Measurements from ENCODE around the gene PLXNA2.

The PLXNA2 gene

DNA sequence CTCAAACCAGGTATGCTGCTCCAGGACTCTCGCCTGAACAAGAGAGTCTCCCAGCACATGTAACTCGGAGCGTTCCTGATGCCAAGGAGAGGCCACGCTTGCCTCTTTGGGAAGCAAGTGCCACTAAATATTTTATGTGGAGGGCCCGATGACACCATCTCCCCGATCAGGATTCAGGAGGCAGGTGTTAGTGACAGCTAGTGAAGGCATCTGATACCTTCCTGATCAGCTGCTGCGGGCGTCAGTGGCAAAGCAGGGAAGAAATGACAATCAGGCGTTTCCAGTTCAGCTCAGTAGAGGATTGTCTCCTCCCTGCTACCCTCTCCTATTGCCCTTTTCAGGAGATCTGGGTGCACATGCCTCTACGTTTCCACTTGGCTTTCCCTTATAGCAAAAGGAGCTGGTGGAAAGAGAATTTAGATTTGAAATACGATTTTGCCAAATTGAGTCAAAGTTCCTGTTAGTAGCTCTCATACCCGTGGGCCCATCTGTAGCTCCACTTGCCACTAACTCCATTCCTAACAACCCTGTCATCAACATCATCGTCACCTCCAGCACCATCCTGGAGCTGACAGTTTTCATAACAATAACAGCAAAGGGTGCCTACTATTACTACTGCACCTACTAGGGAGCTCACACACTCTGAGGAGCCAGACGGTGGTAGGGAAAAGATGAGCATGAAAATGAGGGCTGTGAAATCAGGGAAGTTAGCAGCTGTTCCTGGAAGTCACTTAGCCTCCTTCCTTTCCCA lies 21.6 kb downstream of the PLXNA2 start:
- no peak for DNase-seq

DNA sequence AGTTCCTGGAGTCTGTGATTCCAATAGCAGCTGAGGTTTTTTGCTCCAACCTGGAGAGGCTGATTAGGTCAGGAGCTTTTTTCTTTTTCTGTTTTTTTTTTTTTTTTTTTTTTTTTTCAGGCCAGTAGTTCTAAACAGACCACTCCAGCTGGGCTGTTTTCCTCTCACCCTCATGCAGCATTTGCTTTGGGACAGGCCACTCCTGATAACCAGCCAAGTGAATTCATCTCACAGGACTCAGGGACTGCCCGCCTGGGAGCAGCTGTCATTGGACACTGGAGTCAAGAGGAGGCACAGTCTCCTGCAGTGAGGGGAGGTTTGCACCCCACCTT lies 22.9 kb downstream of the PLXNA2 start:
- DNase-seq = peak; percentile 21

DNA sequence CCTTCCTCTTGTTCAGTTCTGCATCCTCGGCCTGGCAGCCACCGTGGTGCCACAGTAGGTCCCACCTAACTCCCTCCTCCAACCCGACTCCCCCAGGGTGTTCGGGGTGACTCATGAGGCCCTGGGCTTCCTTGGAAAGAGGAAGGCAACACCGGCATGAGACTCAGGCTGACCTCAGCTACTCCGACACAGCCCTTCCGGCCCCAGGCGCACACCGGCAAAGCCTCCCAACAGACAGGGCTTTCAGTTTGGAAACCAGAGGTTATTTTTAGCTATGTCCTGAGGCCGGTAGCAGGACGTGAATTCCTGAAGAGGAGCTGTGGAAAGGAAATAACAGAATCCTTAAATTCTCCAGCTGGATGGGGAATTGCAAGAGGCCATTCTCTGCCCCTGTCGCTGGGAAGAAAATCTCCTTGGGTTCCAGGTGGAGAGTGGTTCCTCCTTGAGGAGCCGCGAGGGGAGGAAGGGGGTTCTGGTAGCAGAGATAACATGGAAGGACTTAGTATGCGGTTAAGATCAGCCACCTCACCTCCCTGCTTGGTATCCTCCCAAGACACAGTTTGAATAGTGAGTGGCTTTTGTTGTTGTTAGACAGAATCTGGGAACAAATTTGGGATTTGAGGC lies 24.4 kb downstream of the PLXNA2 start:
- DNase-seq = no peak

DNA sequence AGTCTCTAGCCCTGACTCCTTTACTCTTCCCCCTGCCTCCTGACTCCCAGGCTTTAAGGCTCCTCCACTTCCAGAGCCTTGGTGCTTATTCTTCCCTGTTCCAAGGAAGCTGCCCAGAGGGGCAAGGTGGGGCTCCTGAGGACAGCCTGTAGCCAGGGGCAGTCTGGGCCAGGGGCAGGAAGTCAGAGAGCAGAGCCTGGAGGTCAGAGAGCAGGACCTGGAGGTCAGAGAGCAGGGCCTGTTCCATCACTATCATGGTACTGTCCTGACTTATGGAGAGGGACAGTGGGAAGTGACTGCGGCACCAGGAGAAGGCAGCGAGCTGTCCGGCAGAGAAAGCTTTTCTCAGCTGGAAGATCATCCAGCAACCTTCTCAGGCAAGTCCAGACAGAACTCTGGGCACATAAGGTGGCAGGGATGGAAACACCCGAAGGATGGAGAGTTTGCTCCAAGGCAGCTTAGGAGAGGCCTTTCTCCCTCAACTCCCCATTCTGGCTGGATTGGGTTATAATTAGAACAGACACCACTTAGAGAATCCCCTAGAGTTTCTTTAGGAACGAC lies 25.0 kb downstream of the PLXNA2 start:
- no peak for DNase-seq

DNA sequence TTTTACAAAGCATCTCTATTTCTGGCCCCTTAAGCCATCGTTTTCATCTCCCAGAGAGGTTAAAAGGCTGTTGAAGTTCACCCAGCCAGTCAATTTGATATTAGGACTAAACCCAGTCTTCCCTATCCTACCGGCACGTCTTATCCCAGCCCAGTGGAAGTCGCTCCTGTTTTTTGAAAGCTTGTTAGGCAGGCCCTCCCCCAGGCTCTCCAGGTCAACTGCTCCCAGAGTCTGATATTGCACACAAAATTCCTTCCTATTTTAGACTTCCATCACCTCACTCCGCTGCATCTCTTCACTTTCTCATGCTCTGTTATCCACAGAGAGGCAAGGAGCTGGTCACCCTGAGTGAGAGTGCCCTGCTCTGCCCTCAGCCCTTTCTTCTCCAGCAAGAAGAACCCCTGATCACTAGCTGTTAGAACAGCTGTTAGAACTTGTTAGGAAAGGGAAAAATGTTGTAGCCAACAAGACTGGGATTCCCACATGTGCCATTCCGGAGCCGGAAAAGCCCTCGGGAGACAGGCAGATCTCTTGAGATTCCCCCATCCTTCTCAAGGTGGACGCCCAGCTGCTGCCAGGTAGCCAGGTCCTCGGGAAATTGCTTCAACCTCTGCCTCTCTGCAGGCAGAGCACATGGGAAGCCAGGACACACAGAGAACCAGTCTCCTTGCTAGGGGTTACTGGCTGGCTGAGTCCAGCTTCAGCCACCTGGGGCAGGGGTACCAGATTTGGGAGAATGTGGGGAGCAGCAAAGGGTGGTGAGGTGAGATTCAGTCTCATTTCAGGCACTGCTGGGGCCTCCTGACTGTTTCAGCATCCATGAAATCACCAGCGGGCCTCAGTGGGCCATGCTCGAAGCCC lies 25.7 kb downstream of the PLXNA2 start:
- DNase-seq = no peak

DNA sequence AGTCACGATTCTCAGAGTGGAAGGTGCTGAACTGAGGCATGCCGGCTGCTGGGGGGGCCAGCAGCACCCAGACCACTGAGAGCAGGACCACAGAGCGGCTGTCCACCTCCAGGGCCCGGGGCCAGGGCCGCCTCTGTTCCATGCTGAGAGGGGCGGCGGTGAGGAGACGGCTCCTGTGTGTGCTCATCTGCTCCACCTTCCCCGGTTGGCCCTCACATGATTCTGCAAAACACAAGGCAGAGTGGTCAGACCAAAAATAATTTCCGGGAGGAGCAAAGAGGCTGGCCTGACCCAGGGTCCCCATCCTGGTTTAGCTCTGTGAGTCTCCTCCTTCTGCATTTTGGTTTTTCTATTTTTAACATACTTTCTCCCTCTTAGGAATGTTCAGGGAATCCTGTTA lies 26.4 kb downstream of the PLXNA2 start:
- DNase-seq = no peak

DNA sequence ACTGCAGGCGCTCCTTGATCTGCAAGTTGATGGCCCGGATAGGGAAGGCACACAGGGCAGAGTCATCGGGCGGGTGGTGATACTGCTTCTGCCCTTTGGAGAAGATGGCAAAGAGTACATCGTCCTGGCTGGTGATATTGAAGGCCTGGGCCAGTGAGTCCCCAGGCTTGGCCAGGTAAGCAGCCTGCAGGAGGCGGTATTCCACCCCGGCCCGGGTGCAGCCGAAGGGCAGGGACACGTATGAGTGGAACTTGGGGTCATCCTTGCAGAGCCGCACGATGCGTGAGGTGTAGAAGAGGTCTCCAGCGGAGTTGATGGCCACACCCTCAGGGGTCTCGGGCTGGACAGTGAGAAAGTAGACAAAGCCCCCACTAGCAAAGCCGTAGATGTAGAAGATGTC lies 27.4 kb downstream of the PLXNA2 start:
- DNase-seq = no peak

DNA sequence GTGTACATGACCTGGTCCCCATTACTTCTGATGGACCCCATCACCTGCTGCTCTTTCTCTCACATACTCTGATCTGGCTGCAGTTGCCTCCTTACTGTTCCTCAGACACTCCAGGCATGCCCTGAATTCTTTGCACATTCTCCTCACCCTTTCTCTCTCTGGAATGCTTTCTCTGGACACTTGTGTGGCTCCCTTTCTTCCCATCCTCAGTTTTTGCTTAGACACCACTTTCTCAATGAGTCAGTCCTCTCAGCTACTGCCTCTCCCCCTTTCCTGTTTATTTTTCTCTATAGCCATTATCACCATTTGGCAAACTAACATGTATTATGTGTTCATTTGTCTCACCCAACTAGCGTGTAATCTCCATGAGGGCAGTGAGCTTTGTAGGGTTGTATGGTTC lies 28.1 kb downstream of the PLXNA2 start:
- DNase-seq = no peak

DNA sequence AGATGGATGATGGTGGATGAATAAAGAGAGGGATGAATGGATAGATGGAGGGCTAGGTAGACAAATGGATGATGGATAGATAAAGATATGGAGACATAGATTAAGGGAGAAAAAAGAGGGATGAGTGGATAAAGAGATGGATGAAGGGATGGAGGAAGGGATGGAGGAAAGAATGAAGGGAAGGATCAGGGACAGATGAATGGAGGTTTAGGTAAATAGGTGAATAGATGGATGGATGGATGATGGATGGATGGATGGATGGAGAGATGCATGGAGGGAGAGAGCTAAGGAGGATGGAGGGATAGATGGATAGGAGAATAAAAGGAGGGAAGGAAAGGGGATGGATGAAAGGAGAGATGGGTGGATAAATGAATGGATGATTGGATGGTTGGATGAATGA lies 28.8 kb downstream of the PLXNA2 start:
- DNase-seq = no peak

DNA sequence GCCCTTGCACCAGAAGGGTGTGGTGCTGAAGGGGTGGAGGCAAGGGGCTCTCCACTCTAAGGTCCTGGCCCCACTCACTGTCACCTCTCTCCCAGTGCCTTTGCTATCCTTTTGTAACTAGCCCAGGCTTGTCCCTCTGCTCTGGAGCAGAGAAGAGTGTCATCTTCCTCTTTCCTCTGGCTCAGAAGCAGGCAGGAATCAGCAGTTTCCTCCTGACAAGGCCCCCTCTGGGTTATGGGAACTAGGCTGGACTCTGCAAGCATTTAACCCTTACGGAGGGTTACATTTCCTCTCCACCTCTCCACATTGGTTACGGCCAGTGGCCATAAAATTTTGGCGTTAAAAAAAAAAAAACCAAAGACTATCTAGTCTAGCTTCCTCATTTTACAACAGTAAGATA lies 30.4 kb downstream of the PLXNA2 start:
- DNase-seq = no peak

DNA sequence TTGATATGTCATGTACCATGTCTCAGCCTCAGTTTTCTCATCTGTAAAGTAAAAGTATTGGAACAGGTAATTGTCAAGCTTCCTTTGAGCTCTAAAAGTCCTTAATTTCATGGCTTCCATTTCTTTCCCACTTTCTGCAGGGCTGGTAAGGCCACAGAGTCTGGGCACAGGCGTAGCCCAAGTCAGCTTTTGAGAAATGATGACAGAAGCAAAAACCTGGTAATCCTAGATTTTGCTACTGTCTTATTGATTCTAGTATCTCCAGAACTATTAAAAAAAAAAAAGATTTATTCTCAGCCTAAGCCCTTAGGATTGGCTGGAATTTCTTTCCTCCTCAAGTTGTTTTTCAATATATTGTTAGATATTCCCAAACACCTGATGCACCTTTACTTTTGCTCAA lies 31.3 kb downstream of the PLXNA2 start:
- DNase-seq = no peak

DNA sequence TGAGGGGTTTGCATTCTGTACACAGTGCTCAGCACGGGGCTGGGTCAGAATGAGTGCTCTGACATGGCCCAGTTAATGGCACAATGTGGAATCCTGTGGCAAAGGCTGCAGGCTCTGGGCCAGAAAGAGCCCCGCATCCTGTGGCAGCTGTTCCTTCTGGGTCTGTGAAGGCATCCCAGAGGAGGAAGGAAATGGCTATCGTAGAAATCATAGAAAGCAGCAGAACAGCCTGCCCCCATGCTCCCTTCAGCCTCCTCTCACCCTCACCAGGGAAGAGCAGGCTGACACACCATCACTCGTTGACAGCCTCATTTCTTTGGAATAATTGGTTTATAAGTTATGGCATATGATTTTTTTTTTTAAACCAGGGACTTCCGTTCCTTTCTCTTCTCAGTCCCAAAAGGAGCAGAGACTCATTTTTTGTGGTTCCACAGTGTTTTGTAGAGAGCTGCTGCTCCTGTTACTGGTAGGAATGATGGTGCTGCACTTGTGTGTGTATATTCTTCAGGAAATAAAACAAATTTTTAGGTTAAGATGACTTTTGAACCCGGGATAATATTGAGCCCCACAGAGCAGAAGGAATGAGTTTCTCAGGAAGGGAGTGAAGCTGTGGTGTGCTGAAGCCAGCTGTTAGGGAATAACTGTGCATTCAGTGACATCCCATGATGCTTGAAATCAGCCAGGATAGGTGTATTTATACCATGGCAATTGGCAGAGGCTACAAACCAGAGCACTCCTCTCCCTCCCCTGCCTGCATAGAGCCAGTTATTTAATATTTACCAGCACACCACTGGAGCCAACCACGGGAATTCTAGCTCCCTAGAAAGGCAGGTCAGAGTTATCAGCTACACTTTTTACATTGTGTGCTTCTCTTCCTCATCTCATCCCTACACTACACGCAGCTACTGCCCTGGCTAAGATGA lies 32.0 kb downstream of the PLXNA2 start:
- DNase-seq = no peak

DNA sequence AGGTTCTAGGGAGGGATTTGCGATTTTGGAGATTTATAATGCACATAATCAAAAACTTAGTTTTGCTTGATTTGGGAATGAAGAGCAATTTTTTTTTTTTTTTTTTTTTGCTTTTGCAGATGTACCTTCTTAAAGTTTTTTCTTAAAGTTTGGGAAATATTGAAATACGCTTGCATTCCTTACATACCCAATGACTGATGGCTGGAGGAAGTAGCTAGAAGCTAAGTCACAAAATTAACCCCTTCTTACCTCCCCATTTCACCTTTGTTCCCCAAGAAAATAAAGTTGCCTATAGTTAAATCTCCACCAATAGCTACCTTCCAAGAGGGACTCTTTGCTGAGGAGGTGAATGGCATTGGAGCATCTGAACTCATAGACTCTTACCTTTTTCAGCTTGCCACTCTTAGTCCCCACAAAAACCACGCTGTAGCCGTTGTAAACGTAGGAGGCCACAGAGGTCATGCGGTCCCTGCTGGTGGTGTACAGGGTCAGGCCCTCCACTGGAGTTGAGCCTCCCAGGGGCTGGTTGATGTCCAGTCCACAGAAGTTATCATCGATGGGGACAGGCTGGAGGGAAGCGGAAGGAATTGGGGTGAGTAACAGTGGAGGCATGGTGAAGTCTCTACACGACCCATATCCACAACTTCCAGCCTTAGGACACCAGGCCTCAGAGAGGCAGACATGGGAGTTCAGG lies 34.1 kb downstream of the PLXNA2 start:
- no peak for DNase-seq

DNA sequence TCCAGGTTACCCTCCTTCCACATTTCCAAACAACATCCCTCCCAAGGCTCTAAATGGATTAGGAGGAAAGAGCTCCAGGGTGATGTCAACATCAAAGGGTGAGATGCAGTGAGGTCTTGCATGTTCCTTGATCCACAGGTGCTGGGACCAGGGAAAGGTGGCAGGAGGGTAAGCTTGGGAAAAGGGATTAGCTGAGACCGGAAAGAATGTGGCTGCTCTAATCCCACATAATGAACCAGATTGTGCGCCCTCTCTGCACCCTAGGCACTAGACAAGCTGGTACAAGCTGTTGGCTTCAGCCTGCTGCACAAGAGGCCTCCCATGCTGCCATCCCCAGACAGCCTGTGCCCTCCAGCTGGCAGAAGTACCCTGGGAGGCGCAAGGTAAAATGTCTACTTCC lies 34.9 kb downstream of the PLXNA2 start:
- peak; percentile 9 for DNase-seq

DNA sequence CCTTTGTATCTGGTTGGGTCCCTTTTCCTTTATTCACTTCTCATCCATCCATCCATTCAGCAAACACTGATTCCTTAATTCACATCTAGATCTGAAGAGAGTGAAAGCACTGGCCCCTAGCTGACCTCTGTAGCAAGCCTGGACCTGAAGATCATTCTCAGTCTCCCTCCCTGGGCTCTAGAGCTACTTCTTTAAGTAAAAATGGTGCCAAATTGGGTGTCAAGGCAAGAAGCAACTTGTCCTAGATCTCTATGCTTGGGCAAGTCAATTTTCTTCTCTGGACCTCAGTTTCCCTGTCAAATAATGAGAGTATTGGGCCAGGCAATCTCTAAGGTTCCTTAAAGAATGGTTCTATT lies 36.1 kb downstream of the PLXNA2 start:
- no peak for DNase-seq

DNA sequence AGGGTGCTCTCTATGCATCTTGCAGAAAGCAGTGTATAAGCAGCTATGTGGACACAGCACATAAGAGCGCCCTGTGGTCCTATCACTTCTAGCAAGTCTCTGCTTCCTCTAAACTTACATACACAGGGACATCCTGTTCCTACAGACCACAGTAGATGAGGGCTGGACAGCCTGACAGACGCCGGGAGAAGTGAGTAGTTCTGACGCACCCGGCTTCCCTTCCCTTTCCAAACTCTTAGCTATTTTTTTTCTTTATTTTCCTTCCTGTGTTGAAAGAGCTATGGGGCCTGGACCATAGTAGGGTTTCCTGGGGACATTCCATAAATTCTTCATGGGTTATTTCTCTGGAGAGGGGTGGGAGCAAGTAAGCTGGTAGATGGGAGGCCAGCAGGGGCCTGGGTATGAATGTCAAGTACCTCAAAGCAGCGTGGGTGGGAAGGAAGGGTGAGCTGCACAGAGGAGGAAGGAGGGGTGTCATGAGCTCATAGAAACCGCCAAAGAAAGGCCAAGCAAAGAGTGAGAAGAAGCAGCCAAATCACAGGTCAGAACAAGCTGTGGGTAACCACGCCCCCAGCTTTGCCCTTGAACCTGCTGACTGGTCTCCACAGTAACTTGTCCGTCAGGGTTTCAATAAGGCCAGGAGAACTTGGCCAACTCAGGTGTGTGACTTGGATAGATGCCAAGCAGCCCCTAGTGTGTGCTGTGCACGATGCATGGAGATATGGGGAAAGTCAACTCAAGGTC lies 36.6 kb downstream of the PLXNA2 start:
- peak; percentile 17 for DNase-seq

DNA sequence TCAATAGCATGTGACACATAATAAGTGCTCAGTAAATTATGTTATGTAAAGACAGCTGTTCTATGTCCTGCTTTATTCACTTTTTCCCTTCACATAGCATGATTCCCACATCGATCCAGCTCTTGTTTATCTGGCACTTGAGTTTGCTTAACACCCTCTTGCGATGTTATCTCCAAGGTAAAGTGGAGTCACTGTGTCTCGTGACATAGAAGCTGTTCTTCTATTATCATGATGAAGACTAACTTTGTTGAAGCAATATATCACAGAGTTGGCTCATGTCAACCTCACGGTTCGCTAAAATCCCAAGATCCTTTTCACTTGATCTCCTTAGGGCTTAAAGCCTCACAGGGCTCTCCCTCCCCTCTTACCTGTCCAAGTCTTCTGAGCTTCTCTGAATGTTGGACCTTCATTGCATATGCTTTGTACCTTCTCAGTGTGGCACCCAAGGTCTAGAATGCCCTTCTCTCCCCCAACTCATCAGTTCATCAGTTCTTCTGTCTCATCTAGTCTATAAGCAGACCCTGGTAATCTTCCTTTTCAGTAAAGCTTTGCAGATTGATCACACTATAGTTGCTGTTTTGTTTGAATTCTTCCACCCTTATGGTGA lies 38.0 kb downstream of the PLXNA2 start:
- DNase-seq = peak; percentile 83

DNA sequence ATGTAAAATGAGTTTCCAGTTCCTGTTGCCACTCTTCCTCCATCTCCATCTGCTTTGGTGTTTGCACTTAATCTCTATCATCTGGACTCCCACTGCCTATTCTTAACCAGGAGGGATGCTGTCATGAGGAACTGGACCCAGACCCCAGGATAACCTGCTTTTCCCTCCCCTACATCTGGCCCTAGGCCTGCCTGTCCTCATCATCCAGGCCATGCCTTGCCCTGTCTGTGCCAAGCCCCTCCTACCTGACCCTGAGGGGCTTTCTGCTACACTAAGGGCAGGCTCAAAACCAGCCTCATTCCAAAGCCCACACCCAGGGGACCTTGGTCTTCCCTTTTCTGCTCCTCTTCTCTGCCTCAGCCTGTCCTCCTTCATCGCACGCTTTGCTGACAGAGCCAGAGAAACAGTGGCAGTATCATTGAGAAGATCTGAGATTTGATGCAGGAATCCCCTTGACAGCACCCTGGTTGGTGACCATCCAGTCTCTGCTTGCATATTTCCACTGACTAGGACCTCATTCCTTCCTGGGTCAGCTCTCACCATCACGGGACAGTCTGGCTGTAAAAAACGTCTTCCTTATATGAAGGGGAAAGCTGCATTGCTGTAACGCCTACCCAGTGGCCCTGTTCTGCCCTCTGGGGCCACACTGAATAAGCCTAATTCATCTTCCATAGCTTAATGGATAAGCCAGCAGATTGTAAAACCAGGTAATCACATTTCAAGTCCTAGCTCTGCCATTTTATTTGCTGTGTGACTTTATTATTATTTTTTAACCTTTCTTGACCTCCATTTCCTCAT lies 38.8 kb downstream of the PLXNA2 start:
- no peak for DNase-seq

DNA sequence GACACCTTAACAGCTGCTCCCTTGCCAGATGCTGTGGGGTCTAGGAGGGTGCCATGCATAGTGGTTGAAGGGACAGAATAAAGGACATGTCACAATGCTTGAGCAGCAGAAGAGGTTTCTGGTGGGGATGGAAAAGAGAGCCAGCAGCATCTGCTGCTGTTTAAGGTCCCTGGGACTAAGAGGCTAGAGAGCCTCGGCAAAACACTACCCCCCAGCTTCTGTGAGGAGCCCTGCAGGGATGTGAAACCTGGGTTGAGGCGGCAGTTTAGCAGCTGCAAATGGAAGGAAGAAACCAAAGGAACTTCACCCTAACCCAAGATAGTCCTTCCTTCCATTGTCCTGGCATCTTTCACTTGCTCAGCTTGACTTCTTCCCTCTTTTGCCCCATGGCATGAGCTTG lies 39.4 kb downstream of the PLXNA2 start:
- no peak for DNase-seq
